Left renal cortex interstitium (tissue), 4 donors: ENCODE results near the gene HIF1A. TPM values are rescaled to one million over a fixed set of nuclear protein-coding genes. Genes with fewer than 3 reads are reported as not detected.
"Not testable (repeated sequence)": the region's sequence is repeated elsewhere in the genome, so short reads cannot be mapped to it uniquely, and the experiment has no call there.

Source experiments
- DNase-seq, 4 donors: peaks; one replicate each; pipeline ENCODE4 v3.0.0-alpha.2; 2013; ENCODE audit warnings: low read depth in 4 of 4, low spot score in 2 of 4, missing footprints in 1 of 4
- polyA plus RNA-seq, 4 donors: library from polyadenylated mRNA; unstranded; fragments of 120-200 nt; gene quantifications; one replicate each; pipeline ENCODE4 v1.2.1, GENCODE V29; 2013; ENCODE audit not compliant: insufficient read length in 4 of 4

The HIF1A gene
- polyA plus RNA-seq, 4 donors, result 143 to 178 (median 154) TPM

DNA sequence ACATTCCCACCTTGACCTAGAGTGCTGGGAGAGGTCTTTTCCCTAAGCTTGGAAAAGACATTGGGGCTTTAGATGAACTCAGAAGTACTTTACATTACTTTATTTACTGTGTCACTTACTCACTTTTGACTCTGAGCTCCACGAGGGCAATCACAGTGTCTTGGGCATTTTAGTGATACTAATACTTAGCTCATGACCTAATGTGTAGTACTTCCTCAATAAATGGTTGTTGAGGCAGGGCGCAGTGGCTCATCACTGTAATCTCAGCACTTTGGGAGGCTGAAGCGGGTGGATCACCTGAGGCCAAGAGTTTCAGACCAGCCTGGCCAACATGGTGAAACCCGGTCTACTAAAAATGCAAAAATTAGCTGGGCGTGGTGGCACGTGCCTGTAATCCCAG lies 47.1 kb downstream of the HIF1A start:
- DNase-seq, result no peak

DNA sequence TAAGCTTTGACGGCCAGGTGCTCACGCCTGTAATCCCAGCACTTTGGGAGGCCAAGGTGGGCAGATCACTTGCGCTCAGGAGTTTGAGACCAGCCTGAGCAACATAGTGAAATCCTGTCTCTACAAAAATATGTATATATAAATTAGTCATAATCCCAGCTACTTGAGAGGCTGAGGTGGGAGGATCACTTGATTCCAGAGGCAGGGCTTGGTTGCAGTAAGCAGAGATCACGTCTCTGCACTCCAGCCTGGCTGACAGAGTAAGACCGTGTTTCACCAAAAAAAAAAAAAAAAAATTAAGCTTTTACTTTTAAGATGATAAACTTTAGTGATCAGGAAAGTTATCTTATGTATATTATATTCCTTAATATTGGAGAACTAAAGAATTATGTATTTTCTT lies 48.9 kb downstream of the HIF1A start:
- DNase-seq, result no peak

DNA sequence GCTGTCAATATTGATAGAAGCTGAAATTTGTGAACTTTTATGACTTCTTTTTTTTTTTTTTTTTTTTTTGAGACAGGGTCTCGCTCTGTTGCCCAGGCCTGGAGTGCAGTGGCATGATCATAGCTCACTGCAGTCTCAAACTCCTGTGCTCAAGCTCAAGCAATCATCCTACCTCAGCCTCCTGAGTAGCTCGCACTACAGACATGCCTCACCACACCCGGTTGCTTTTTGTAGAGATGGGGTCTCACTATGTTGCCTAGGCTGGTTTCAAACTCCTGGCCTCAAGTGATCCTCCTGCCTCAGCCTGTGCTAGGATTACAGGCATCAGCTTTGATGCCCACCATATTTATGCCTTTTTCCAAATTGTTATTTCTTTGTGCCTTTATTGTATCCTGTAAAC lies 51.0 kb downstream of the HIF1A start:
- not testable (repeated sequence) for DNase-seq

DNA sequence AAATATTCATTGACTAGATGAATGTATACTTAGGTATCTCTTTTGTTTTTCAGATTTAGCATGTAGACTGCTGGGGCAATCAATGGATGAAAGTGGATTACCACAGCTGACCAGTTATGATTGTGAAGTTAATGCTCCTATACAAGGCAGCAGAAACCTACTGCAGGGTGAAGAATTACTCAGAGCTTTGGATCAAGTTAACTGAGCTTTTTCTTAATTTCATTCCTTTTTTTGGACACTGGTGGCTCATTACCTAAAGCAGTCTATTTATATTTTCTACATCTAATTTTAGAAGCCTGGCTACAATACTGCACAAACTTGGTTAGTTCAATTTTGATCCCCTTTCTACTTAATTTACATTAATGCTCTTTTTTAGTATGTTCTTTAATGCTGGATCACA lies 51.6 kb downstream of the HIF1A start:
- no peak for DNase-seq

DNA sequence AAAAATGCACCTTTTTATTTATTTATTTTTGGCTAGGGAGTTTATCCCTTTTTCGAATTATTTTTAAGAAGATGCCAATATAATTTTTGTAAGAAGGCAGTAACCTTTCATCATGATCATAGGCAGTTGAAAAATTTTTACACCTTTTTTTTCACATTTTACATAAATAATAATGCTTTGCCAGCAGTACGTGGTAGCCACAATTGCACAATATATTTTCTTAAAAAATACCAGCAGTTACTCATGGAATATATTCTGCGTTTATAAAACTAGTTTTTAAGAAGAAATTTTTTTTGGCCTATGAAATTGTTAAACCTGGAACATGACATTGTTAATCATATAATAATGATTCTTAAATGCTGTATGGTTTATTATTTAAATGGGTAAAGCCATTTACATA lies 52.0 kb downstream of the HIF1A start:
- no peak for DNase-seq

DNA sequence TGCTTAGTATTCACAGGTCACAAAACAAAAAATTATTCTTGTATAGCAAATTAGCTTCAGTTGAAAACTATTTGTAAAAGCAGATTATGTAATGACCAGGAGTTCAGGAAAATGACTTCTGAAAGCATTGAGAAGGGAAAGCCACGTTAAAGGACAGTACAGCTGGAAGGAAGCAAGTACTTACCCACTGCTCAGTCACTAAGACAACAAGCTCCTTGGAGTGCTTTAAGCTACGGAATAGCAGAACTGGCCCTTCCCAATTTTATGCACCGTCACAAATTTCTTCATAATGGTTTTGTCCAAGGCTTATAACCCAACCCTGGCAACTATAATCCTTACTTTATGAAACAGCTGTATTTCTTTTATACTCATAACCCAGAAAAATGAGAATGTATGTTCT lies 54.0 kb downstream of the HIF1A start:
- DNase-seq, result no peak

DNA sequence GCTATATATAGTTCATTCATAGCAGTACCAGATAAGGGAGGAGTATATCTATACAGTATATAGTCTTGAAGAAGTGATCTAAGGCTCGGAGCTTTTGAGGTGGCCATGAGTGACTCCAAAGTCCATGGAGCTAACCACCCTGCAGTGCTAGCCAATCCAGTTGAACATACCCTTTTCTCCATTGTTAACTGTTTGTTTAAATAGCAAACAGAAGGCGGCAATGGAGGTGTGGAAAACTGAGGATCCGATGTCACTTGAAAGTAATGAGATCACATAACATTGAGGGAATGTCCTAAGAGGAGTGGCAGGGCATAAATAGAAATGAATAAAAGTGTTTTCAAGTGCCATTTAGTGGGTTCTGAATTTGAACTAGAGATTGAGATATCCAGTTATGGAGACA lies 54.6 kb downstream of the HIF1A start:
- DNase-seq, result no peak

DNA sequence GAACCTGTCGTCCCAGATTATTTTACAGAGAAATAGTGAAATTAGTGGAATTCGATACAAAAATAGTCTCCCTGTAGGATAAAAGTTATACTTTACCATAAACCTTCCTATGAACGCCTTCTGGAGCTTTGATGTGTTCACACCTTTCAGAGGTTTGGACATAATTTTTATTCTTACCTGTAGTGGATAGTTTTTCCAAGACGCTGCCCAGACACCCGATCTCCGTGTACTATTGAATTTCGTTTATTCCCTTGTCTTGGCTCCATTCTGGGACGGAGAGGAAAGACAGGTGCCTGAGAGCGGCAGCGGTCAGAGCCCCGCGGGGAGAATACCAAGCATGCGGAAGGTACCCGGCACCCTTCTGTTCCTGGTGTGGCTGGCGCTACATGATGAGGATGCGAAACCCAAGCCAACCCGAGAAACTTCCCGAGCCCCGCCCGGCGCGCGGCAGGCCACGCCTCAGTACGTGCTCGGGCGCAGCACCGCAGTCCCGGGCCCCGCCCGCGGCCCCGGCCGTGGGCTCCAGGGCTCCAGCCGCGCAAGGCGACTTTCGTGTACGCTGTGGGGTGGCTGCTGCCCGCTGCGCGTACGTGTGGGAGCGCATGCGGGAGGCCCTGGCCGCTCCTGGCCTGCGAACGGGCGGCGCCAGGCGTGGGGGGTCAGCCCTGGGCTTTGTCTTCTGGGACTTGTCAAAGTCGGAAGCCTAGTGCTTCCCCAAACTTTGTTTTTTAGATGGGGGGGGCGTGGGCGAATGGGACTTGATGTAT lies 55.6 kb downstream of the HIF1A start:
- DNase-seq, result no peak

DNA sequence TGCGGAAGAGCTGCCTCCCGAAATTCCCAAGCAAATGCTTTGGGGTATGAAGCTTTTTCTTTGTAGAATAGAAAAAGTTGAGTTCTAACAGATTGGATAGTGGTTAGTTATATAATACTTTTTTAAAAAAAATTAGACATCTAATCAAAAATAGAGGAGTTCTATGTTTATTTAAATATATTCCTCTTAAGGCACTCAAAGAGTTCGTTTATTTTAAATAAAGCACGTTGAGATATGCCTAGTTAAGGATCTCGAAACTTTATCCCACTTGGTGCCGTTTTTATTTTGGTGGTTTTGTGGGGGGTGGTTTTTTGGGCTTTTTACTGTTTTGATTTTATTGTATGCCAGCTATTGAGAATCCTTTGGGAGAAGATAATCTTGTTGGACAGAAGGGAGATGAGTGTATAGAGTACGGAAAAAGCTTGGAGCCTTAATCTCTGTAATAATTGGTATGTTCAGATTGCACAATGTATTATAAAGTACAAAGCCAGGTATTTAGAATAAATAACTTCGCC lies 56.2 kb downstream of the HIF1A start:
- DNase-seq, result no peak

DNA sequence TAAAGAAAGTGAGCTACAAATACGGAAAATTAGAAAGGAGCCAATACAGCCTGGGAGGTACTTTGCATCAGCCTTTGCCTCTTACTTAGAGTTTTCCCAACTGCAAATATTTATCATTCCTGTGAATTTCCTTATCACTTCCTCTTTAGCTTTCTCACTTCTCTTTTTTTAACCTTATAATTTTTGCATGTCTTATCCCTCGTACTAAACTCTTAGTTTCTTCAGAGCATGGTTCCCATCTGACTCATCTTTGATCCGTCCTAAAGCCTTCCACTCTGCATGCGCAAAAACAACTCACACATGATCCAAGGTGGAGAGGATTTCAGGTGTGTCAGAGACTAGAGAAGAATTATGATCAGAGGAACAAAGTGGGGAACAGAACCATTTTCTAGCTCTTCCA lies 57.3 kb downstream of the HIF1A start:
- DNase-seq, result no peak

DNA sequence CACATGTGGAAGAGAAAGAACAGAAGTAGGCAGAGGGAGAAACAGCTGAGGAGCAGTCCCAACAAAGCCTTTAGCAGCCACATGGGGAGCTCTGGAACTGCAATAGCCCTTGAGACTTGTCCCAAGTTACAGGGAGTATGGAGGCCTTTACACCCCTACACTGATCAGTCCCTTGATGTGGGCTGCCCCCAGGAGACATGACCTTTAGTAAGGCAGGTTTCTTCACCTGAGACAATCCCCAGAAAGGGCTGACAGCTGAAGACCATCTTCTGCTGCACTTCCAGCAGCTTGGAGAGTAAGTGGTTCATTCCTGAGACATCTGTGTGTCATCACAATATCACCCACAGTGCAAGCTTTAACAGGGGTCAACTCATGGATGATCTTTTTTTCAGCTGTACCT lies 58.3 kb downstream of the HIF1A start:
- DNase-seq, result no peak

DNA sequence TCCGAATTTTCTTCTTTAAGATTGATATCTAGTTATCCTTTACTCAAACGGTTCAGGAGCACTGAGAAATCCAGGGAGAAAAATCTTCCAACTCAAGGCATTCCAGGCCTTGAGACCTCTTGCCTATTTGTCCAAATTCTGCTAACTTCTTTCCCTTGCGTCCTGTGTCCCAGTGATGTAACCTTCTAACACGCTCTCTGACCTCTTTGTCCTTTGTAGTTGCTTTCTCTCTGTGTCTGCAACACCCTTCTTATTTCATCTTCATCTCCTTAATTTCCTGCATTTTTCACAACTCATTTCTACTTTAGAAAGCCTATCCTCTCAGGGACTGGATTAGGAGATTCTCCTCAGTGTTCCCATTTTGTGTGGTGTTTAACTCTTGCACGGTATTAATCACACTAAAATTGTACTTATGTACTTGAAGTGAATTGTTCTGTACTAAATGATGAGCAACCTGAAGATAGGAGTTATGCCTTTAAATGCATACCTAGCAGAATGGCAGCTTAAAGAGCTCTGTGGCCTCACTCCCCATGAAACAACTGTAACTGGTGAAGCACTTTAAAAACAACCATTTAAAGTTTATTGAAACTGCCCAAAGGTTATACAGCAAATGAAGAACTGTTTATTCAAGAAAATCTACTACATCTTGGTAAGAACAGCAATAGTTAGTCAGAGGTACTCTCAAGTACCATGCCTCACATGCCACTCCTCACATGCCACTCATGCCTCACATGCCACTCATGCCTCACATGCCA lies 59.5 kb downstream of the HIF1A start:
- DNase-seq, result no peak

DNA sequence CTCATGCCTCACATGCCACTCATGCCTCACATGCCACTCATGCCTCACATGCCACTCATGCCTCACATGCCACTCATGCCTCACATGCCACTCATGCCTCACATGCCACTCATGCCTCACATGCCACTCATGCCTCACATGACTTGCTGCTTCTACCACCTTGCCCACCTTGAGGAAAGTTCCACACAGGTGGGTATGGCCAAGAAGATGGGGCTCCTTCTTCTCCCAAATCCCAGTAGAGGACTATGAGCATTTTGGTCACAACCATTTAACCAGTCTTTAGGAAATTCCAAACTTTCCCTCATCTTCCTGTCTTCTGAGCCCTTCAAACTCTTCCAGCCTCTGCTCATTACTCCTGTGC lies 60.0 kb downstream of the HIF1A start:
- not testable (repeated sequence) for DNase-seq

DNA sequence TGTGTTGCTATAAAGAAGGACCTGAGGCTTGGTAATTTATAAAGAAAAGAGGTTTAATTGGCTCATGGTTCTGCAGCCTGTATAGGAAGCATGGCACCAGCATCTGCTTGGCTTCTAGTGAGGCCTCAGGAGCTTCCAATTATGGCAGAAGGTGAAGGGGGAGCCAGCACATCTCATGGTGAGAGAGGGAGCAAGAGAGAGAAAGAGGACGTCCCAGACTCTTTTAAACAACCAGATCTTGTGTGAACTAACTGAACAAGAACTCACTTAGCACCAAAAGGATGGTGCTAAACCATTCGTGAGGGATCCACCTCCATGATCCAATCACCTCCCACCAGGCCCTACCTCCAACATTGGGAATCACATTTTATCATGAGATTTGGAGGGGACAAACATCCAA lies 60.8 kb downstream of the HIF1A start:
- no peak for DNase-seq

DNA sequence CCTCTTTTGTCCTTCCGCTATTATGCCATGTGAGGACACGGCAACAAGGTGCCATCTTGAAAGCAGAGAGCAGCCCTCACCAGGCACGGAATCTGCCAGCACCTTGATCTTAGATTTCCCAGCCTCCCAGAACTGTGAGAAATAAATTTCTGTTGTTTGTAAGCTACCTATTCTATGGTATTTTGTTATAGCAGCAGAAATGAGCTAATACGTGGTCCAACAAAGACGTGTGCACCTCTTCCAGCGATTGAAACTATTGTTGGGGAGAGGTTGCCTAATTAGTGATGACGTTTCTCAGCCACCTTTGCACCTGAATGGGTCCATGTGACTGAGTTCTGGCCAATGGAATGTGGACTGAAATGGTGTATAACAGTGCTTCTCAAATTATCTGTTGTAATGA lies 64.6 kb downstream of the HIF1A start:
- no peak for DNase-seq

DNA sequence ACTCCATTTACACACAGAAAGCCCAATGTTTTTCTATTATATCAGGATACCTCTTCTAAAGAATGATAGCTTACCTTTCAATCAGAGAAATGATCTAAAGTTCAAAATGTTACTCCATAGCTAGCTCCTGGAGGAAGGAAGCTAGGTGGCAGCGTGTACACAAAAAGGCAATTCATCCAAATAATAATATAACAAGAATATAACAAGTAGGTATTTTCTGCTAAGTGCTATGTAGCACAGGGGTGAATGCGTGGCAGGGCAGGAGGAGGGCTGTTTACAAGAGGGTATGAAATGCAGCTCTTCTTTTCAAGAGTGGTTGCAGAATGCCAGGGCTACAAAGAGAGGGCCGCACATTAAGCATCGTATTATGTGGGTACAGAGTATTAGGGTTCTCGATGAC lies 66.2 kb downstream of the HIF1A start:
- no peak for DNase-seq

DNA sequence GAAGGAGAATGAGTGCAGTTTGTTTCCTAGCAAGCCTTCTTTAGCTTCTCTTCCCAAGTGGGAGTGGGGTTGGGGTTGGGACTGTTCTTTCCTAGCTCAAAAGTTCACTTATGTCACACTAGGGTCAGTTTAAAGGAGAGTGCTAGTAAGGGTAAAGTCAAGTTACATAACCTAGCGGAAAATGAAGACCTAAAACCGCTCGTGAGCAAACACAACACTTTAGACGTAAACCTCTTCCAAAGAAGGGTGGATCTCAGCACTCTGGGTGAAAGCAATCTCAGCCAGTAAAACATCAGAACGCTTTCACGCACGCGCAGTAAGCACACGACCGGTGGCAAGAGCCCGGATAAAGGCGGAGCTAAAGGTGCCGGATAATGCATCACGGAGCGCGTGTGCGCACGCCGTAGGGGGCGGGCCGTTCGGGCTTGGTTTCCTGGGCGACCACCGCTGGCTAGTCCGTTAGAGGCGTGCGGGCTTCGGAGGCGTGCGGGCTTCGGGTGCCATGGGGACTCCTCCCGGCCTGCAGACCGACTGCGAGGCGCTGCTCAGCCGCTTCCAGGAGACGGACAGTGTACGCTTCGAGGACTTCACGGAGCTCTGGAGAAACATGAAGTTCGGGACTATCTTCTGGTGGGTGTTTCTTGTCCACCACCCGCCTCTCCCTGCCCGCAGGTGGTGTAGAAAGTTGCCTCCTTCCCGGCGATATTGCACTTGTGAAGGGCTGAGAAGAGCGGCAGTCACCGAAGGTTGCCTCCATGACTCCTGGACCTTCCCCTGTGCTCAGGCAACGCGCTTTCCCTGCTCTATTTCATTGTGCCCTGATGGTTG lies 66.9 kb downstream of the HIF1A start, which contains the start of gene SNAPC1:
Gene SNAPC1 (plus strand): TSS at position 462 of the 828 bp plus-strand sequence. CDS start 41 bp downstream, at position 503.
- DNase-seq, result peak; percentile 94 to 98 (median 96)

DNA sequence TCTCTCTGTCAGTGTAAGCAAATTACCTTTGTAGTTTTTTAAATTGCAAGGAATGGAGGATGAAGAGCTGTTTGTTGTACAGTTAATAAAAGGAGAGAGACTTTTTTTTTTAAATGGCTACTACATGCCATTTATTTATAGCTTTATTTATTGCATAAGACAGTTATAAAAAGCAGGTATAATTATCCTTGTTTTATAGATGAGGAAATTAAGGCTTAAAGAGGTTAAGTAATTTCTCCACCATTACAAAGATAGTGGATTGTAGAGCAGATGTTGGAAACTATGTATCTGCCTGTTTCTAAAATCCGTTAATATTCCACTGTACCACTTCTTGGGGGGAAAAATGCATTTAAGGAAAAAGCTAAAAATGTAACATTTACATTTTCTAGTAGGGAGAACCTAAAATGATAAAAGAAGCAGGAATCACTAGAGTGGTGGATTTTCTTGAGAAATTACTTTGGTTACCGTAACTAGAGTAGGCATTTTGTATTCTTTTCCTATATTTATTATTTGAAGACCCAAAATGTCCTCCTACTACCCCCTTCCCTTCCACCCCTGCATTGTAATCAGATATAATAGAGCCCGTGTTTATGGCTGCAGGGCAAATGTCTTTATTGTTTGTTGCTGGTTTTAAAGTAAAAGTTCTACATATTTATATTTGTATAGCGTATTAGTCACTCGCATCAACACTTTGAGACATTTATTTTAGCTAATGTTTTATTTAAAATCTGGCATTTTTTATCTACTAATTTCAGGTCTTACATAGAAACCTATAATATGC lies 69.2 kb downstream of the HIF1A start:
- no peak for DNase-seq

DNA sequence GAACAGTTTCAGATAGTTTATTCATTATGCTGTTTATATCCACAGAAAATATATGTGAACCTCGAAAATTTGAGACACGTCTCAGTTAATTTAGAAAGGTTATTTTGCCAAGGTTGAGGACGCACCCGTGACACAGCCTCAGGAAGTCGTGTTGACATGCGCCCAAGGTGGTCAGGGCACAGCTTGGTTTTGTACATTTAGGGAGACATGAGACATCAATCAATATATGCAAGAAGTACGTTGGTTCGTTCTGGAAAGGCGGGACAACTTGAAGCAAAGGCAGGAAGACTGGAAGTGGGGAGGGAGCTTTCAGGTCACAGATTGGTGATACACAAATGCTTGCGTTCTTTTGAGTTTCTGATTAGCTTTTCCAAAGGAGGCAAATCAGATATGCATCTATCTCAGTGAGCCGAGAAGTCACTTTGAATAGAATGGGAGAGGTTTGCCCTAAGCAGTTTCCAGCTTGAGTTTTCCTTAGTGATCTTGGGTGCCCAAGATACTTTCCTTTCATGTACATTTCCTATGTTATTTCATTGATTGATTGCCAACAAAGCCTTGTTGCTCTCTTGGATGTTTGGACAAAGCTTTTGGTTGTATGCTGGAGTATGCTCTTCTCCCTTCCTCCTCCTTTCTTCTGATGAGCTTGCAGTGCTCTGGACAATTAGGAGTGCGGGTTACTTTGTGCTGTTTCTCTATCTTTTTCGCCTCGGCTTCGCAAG lies 70.1 kb downstream of the HIF1A start:
- no peak for DNase-seq

DNA sequence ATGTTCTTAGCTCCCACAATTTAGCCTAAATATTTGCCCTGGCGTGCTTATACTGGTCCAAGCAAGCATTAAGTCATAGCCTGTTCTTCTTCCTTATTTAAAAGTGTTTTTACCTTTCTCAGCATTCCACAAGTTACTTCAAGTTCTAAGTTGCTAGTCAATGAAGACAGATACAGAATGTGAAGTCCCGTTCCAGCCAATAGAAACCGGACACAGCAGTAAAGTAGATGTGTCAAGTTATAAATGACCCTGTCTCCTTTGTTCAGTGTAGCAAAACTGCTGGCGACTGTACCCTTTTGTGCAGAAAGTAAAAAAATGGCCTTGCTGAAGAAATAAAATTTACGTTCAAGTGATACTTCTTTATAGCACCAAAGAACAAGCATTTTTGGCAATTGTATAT lies 70.8 kb downstream of the HIF1A start:
- DNase-seq, result no peak
